Naive thymus-derived CD8-positive, alpha-beta T cell (primary cell): Measurements from ENCODE around the gene ADORA2A. TPM values are rescaled to one million over a fixed set of nuclear protein-coding genes. Genes with fewer than 3 reads are reported as not detected.
A peak's percentile ranks its signal among the peaks of the same experiment; 100 is the strongest.

Experiments
- ATAC-seq, 2 donors: fragments of 150-1000 bp; cut with Tn5 transposase in 1 of 2; sonication (Bioruptor Pico), chemical (Tn5 transposase) in 1 of 2; 1 replicate in 1 of 2; 2 replicates in 1 of 2; pipeline ENCODE4 v1.10.0; 2021; ENCODE audit warnings: mild to moderate bottlenecking in 2 of 2, moderate library complexity in 2 of 2
- POLR2A ChIA-PET: fragments of 350-600 bp; sonication (Branson Sonifier 250); formaldehyde crosslinking; loops from one replicate; lab custom pipeline; 2021; ENCODE audit warnings: antibody characterized with exemption; lab: Charles Lee
- DNase-seq, 10 donors: peaks; one replicate each; pipeline versions ENCODE4 v3.0.0 to v3.0.0-alpha.2; 2020 to 2022
- H3K27ac Mint-ChIP-seq, 10 donors: one replicate each; pipeline ENCODE4 v1.8.0; 2020 to 2022; ENCODE audit warnings: mild to moderate bottlenecking in 10 of 10, mixed read lengths in 10 of 10, moderate library complexity in 4 of 10, inconsistent platforms in 1 of 10
- H3K27me3 Mint-ChIP-seq, 5 donors: one replicate each; pipeline ENCODE4 v1.8.0; 2021 to 2022; ENCODE audit warnings: mixed read lengths in 5 of 5
- H3K36me3 Mint-ChIP-seq, 3 donors: one replicate each; pipeline ENCODE4 v1.8.0; 2020 to 2022; ENCODE audit warnings: mixed read lengths in 3 of 3, mild to moderate bottlenecking in 2 of 3, inconsistent platforms in 1 of 3
- H3K4me1 Mint-ChIP-seq, 4 donors: one replicate each; pipeline ENCODE4 v1.8.0; 2021 to 2022; ENCODE audit warnings: mixed read lengths in 4 of 4
- H3K4me3 Mint-ChIP-seq, 10 donors: one replicate each; pipeline ENCODE4 v1.8.0; 2020 to 2022; ENCODE audit warnings: mild to moderate bottlenecking in 10 of 10, mixed read lengths in 10 of 10, moderate library complexity in 6 of 10, inconsistent platforms in 1 of 10
- H3K9me3 Mint-ChIP-seq, 9 donors: one replicate each; pipeline ENCODE4 v1.8.0; 2020 to 2022; ENCODE audit warnings: mixed read lengths in 9 of 9, mild to moderate bottlenecking in 3 of 9, inconsistent platforms in 1 of 9, moderate library complexity in 1 of 9
- polyA plus RNA-seq, 3 donors: library from polyadenylated mRNA; unstranded; fragments of 300-500 nt; fragmentation: Illumina TruSeq; gene quantifications; one replicate each; pipeline ENCODE4 v1.2.3, GENCODE V29; 2021
- total RNA-seq, 8 experiments: library from RNA in 2 of 8; stranded (reverse) in 2 of 8; gene quantifications; one replicate each; pipeline ENCODE4 v1.2.3 and lab custom pipeline; 2021 to 2026

ADORA2A gene
- total and polyA plus RNA-seq, 5 experiments from 2014 or later, result 29.2 to 105 (median 58.7) TPM

DNA sequence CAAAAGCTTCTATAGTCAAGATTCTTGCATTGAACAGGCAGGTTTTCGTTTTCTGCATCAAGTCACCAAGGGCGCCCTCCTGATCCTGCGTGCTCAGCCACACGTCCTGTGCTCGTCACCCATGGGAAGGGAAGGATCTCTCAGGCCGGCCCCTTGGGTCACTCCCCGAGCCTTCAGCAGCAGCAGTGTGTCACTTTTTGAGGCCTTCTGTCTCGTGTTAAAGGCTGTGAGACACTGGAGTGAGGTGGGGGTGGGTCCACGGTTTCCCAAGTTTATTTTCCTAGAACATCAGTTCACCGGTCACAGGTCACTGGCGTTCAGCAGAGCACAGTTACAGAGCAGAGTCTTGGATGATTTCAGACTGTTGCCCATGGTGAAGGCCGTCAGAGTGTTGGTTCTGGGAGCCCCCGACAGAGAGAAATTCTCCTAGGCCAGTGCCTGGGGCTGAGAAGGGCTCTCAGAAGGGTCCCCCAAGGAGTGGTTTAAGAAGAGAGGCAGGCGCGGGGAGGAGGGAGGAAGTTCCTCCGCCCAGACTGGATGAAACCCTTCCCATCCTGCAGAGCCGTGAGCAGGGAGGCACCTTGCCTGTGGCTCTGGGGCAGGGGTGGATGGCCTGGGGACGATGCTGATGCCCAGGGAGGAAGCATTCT, 13.5 kb upstream of the ADORA2A start:
- H3K27me3 Mint-ChIP-seq, result no peaks in the 10 kb centered on the region
- no peak for ATAC-seq
- peaks cover 0 to 37% (median 0%) of the 10 kb centered on the region in 3 donors for H3K36me3 Mint-ChIP-seq
- no peaks in the 10 kb centered on the region for H3K9me3 Mint-ChIP-seq
- no peak for DNase-seq
- H3K4me1 Mint-ChIP-seq, result peaks cover 13 to 17% (median 16%) of the 10 kb centered on the region in 4 donors
- H3K27ac Mint-ChIP-seq, result peak overlapping the region in 3 of 10 donors; percentile 3 to 70 (median 68)
- POLR2A ChIA-PET, result no interaction called here
- no peak overlapping the region for H3K4me3 Mint-ChIP-seq

DNA sequence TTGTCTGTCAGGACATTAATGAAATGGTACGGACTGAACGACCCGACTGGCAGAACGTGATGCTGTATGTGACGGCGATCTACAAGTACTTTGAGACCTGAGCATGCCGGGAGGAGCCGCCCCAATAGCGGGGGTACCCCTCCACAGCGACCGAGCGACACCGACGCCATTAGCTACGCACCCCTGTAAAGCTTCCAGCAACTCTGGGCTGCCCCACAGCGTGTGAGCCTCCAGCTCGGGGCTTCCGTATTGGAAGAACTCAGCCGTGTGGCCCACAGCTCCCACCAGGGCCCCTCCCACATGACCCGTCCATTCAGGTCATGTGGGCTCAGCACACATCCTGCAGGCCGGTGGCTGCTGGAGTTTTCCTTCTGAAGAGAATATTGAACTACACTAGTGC, 12.9 kb upstream of the ADORA2A start:
- ATAC-seq, result no peak
- no peak for DNase-seq
- H3K36me3 Mint-ChIP-seq, result peaks cover 0 to 37% (median 0%) of the 10 kb centered on the region in 3 donors
- POLR2A ChIA-PET, result no interaction called here
- no peak overlapping the region for H3K4me3 Mint-ChIP-seq
- H3K4me1 Mint-ChIP-seq, result peaks cover 10 to 13% (median 11%) of the 10 kb centered on the region in 4 donors
- H3K27me3 Mint-ChIP-seq, result no peaks in the 10 kb centered on the region
- no peaks in the 10 kb centered on the region for H3K9me3 Mint-ChIP-seq
- no peak overlapping the region for H3K27ac Mint-ChIP-seq

DNA sequence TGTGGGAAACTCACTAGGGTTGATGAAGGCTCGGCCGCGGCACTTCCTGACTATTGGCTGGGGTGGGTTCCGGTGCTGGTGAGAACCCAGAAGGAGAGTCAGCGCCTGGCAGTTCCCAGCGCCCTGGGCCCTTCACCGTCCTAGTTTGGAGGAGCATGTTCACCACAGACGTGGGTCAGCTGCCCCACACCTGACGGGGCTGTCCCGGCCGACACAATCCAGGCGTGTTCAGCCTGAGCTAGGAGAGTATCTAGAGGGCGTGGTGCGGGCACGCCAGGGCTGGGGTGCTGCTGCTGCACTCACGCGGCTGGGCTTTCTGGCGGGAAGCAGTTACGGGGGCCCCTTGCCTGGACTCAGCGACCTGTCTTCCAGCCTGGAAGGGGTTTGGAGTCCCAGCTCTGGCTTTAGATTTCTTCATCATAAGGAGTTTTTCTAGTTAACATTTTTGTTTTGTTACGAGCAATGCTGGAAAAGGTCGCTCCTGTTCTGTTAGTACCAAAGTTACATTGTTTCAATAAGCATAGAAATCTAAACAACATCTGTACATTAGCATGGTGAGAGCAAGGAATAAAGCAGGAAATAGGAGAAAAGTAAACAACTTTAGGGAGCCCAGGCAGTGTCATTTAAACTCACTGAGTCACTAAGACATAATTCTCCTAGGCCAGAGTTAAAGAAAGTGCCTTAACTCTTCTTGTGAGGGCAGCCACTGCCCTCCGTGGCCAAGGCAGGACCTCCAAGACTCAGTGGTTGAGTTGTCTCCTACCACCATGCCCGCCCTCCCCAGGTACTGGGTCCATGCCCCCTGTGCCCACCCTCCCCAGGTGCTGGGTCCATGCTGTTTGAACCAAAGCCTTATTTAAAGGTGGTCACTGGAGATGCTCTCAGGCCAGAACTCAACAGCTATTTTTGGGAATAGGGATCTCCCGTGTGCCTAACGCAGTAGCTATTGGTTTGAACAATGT, 12.1 kb upstream of the ADORA2A start:
- ATAC-seq (no peak), DNase-seq (no peak)
- H3K36me3 Mint-ChIP-seq, result peaks cover 0 to 36% (median 0%) of the 10 kb centered on the region in 3 donors
- no peaks in the 10 kb centered on the region for H3K27me3 Mint-ChIP-seq
- POLR2A ChIA-PET, result no interaction called here
- no peaks in the 10 kb centered on the region for H3K9me3 Mint-ChIP-seq
- no peak overlapping the region for H3K4me3 Mint-ChIP-seq
- peaks cover 4 to 7% (median 5%) of the 10 kb centered on the region in 4 donors for H3K4me1 Mint-ChIP-seq
- H3K27ac Mint-ChIP-seq, result no peak overlapping the region

DNA sequence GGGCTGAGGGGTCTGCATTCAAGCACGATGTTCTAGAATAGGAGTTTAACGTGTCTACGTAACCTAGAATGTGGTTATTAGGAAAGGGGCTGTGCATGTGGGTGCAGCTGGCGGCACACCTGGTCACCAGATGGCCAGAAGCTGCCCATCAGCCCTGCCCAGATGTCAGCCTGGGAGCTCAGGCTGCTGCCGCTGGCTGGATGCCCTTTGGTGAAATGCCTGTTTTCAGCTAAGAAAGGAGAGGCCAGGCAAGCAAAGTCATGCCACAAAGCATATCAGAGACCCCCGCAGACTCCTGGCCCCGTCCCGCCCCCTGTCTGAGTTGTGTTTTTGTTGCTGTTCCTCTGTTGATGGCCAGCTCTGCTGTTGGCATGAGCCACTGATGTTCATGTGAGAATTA, 11.3 kb upstream of the ADORA2A start:
- no peak for ATAC-seq

DNA sequence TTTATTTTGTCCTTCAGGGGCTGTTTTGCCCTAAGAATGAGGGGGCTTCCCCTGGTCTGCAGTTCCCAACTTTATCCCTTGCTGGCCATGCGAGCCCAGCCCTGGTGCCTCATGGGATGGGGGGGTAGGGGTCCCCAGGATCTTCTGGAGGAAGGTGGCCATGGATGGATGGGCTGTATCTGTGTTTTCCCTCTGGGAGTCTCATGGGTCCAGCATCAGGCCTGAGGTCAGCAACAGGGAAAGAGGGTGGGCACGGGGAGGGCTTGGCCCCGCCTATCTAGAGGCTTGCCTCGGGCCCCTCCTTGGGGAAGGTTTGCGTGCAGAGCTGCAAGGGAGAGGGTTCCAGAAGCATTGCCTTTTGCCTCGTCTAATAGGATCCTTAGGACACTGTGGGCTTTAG, 10.8 kb upstream of the ADORA2A start:
- H3K27ac Mint-ChIP-seq, result no peak overlapping the region
- DNase-seq (no peak), ATAC-seq (no peak)
- H3K9me3 Mint-ChIP-seq, result no peaks in the 10 kb centered on the region
- H3K4me3 Mint-ChIP-seq, result no peak overlapping the region
- H3K27me3 Mint-ChIP-seq, result no peaks in the 10 kb centered on the region
- peaks cover 2 to 7% (median 6%) of the 10 kb centered on the region in 4 donors for H3K4me1 Mint-ChIP-seq
- peaks cover 0 to 35% (median 0%) of the 10 kb centered on the region in 3 donors for H3K36me3 Mint-ChIP-seq
- POLR2A ChIA-PET, result interaction anchor here (0.6 kb wide), 1 partner anchor 10 kb away, joined by 3 read pairs; the partner anchor contains the start of gene ADORA2A

More for the DNA sequence above, 11.3 kb upstream of the ADORA2A start:
- Mint-ChIP-seq H3K27me3 (no peaks in the 10 kb centered on the region), H3K27ac (no peak overlapping the region), H3K4me3 (no peak overlapping the region), H3K4me1 (peaks cover 0 to 4% (median 2%) of the 10 kb centered on the region in 4 donors), H3K9me3 (no peaks in the 10 kb centered on the region), H3K36me3 (peaks cover 0 to 35% (median 0%) of the 10 kb centered on the region in 3 donors)
- no peak for DNase-seq
- POLR2A ChIA-PET, result no interaction called here

DNA sequence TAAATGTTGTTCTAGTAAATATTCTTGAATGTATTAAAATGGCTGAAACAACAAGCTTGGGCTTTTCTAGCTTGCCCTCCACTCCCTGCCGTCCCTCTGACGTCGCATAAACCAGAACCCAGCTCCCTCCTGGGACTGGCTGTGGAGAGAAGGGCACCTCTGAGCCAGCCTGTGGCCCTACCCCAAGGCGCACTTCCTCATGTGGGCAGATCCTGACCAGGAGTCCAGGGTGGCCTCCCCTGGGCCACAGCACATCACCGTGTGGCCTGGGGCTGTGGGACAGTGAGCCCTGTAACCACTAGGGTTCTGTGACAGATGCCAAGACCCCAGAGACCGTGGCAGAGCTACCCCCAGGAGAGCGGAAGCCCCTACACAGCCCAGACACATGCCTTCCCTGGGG, 10.2 kb upstream of the ADORA2A start:
- peaks cover 0 to 34% (median 0%) of the 10 kb centered on the region in 3 donors for H3K36me3 Mint-ChIP-seq
- H3K27me3 Mint-ChIP-seq, result no peaks in the 10 kb centered on the region
- POLR2A ChIA-PET, result interaction anchor here (0.6 kb wide), 2 partner anchors 10 to 26 kb away, joined by 3 read pairs; partner anchors contain the start of gene ADORA2A

DNA sequence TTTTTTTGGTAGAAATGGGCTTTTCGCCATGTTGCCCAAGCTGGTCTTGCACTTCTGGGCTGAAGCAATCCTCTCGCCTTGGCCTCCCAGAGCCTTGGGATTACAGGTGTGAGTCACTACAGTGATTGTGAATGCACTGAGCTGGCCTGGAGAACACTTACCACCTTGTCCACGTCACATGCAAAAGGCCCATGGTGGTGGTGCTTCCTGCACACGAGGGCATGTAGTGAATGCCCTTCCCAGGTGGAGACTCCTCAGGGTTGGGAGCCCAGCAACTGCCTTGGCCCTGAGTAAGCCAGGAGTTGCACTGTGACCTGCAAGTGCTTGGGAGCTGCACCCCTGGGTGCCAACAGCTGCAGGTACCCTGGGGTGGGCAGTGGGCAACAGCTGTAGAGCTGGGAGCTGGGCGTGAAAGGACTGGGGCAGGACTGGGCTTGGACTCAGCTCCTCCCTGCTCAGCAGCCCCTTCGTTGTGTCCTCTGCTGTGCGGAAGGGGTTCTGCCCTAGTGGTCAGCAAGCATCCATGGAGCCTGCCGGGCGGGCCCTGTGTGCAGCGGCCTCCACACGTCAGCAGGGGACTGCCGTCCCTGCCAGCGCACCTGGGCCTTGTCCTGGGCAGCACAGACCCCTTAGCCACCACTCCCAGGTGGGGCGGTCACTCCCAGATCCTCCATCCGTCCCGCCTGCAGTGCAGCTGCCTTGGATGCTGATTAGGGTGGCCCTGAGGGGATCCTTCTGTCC, 9.3 kb upstream of the ADORA2A start:
- peaks cover 0 to 26% (median 0%) of the 10 kb centered on the region in 3 donors for H3K36me3 Mint-ChIP-seq
- POLR2A ChIA-PET, result interaction anchor here (0.6 to 1.1 kb wide), 2 partner anchors 9 to 27 kb away, joined by 3 read pairs; no protein-coding TSS in a partner anchor
- H3K9me3 Mint-ChIP-seq, result no peaks in the 10 kb centered on the region
- ATAC-seq (no peak), DNase-seq (no peak)
- H3K27me3 Mint-ChIP-seq, result no peaks in the 10 kb centered on the region
- H3K4me3 Mint-ChIP-seq, result no peak overlapping the region
- H3K27ac Mint-ChIP-seq, result no peak overlapping the region
- peaks cover 5 to 14% (median 10%) of the 10 kb centered on the region in 4 donors for H3K4me1 Mint-ChIP-seq

More for the DNA sequence above, 10.2 kb upstream of the ADORA2A start:
- peaks cover 2 to 8% (median 6%) of the 10 kb centered on the region in 4 donors for H3K4me1 Mint-ChIP-seq
- no peak overlapping the region for H3K4me3 Mint-ChIP-seq
- ATAC-seq (no peak), DNase-seq (no peak)
- peak overlapping the region in 5 of 10 donors; percentile 10 to 56 (median 32) for H3K27ac Mint-ChIP-seq
- no peaks in the 10 kb centered on the region for H3K9me3 Mint-ChIP-seq

DNA sequence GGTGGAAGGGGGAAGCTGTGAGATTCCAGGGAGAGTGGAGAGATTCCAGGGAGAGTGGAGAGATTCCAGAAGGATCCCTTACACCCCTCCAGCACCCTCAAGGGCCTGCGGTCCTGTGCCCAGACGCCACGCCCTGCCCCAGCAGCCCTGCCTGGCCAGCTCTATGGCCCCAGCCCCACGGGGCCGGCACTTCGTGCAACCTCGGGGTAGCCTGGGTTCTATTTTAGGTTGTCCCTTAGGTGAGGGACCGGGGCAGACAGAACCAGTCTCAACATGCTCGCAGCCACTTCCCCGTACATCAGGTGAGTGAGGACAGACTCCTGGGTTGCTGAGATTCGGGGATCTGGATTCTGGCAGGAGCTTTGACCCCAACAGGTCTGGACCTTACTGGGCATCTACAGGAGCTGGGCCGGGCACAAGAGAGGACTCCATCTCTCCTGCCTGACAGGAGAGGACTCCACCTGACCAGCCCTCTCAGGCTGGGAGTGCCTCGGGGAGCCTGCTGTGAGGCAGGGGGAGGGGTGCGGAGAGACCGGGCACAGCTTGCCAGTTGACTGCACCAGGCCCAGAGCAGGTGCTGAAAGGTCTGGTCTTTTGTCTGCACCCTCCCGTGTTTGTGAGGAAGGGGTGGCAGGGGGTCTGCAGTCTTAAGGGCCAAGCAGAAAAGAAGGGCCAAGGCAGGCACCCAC, 8.5 kb upstream of the ADORA2A start:
- no peaks in the 10 kb centered on the region for H3K9me3 Mint-ChIP-seq
- no peak overlapping the region for H3K4me3 Mint-ChIP-seq
- peaks cover 0 to 18% (median 0%) of the 10 kb centered on the region in 3 donors for H3K36me3 Mint-ChIP-seq
- DNase-seq (no peak), ATAC-seq (no peak)
- H3K27me3 Mint-ChIP-seq, result no peaks in the 10 kb centered on the region
- peaks cover 5 to 14% (median 9%) of the 10 kb centered on the region in 4 donors for H3K4me1 Mint-ChIP-seq
- H3K27ac Mint-ChIP-seq, result peak overlapping the region in 3 of 10 donors; percentile 18 to 43 (median 25)
- POLR2A ChIA-PET, result no interaction called here

DNA sequence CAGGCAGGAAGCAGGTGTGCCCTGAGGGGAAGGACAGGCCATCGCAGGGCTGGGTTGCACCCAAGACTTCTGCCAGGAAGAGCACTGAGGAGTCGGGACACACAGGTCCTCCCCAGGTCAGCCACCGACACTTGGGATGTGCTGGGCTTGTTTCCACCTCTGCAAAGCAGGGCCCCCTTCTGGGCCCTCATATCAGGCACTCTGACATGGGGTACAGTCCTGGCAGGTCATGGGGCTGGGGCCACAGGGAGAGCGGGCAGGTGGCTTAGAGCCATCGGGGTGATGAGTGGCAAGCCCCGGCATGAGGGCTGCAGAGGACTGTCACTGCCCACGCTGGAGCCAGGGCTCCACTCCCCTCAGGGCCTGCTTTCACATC, 7.9 kb upstream of the ADORA2A start:
- Mint-ChIP-seq H3K36me3 (peaks cover 0 to 14% (median 0%) of the 10 kb centered on the region in 3 donors), H3K27ac (peak overlapping the region in 2 of 10 donors; percentile 25 to 43), H3K4me3 (no peak overlapping the region), H3K4me1 (peaks cover 5 to 14% (median 9%) of the 10 kb centered on the region in 4 donors), H3K27me3 (no peaks in the 10 kb centered on the region), H3K9me3 (no peaks in the 10 kb centered on the region)
- POLR2A ChIA-PET, result no interaction called here
- DNase-seq (no peak), ATAC-seq (no peak)

DNA sequence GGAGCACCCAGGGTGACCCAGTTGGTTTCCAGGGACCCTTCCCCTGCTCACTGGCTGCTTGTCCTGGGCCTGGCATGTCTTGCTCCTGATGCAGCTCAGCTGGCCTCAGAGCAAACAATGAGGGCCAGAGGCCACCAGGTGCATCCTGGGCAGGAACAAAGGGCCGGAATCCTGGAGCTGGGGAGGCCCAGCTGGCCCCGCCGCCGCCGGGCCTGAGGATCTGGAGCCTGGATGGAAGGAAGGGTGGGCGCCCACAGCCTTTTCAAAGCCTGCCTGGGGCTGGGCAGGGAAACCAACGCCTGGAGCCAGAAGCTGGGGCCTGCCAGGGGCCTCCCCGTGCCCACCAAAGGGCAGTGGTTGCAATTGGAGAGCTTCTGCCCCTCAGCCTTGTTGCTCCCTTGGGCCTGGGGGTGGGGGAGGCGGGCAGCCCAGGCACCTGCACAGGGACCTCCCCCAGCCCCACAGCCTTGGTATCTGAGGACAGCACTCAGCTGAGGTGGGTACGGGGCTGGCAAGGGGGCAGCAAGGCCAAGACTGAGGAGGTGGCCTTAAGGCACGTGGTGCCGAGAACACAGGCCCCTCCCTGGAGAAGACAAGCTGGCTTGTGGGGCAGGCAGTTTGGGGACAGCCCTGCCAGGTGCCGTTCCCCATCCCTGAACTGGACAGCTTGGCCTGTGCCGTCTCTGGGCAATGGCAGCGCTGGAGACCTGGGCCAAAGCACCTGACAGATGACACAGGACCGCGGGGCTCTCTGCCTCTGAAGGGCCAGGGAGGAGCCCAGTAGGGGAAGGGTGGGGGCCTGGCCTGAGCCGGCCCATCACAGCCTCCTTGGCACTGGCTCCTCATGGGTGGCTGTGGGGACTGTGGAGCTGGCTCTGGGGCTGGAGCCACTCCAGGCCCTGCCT, 7.1 kb upstream of the ADORA2A start:
- Mint-ChIP-seq H3K27ac (peak overlapping the region in 2 of 10 donors; percentile 9 to 69), H3K9me3 (no peaks in the 10 kb centered on the region), H3K4me3 (no peak overlapping the region), H3K27me3 (no peaks in the 10 kb centered on the region), H3K36me3 (peaks cover 0 to 6% (median 0%) of the 10 kb centered on the region in 3 donors), H3K4me1 (peaks cover 6 to 19% (median 11%) of the 10 kb centered on the region in 4 donors)
- no peak for ATAC-seq
- POLR2A ChIA-PET, result no interaction called here
- no peak for DNase-seq

DNA sequence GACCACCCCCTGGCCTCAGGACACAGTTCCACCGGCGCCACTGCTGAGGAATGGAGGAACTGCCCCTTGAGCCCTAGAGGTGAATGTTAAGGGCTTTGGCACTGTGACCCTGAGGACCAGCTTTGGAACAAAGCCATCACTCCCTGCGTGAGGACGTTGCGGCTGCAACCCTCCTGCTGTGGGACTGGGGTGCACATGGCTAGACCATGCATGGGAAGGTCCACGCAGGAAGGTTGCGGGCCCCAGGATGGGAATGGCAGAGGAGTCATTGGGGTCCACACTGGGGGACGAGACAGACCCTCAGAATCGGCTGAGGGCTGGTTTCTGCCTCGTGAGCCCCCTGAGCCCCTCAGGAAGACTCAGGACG, 6.4 kb upstream of the ADORA2A start:
- Mint-ChIP-seq H3K4me3 (peak overlapping the region in 3 of 10 donors; percentile 41 to 80 (median 61)), H3K27me3 (no peaks in the 10 kb centered on the region), H3K27ac (peak overlapping the region in 3 of 10 donors; percentile 54 to 82 (median 69)), H3K4me1 (peaks cover 12 to 26% (median 18%) of the 10 kb centered on the region in 4 donors), H3K36me3 (peaks cover 0 to 4% (median 0%) of the 10 kb centered on the region in 3 donors), H3K9me3 (no peaks in the 10 kb centered on the region)
- ATAC-seq (no peak), DNase-seq (peak in 1 of 10 donors; percentile 55)
- POLR2A ChIA-PET, result interaction anchor here (1.8 kb wide), 1 partner anchor 11 kb away, joined by 8 read pairs; no protein-coding TSS in a partner anchor
